ENCODE measurements around the gene EBF3. TPM values are rescaled to one million over a fixed set of nuclear protein-coding genes. Genes with fewer than 3 reads are reported as not detected.

The EBF3 gene
- total RNA-seq, 1 donor from 2014 or later = 544 TPM

- peaks cover 84% of the 10 kb centered on the region for H3K4me1 Mint-ChIP-seq (ENCODE audit: low read depth, unreplicated experiment)
- H3K4me3 Mint-ChIP-seq (ENCODE audit: unreplicated experiment) = peak overlapping the region; percentile 70
- peak overlapping the region; percentile 94 for H3K27ac Mint-ChIP-seq (ENCODE audit: unreplicated experiment)
- peaks cover 7% of the 10 kb centered on the region for H3K36me3 Mint-ChIP-seq (ENCODE audit: unreplicated experiment)
- peaks cover 79% of the 10 kb centered on the region for H3K9me3 Mint-ChIP-seq (ENCODE audit: unreplicated experiment)
- DNase-seq = no peak
- peaks cover 56% of the 10 kb centered on the region for H3K27me3 Mint-ChIP-seq (ENCODE audit: unreplicated experiment)
- no peak for TF ChIP-seq CTCF (IDR thresholded peaks at IDR 0.05; ENCODE audit: partially characterized antibody, unreplicated experiment)
Observed at GRCh38 chr10:129898706-129899268, 65.3 kb downstream of the EBF3 start.

- peaks cover 7% of the 10 kb centered on the region for H3K36me3 Mint-ChIP-seq (ENCODE audit: unreplicated experiment)
- DNase-seq = no peak
Observed at GRCh38 chr10:129897871-129898626, 66.0 kb downstream of the EBF3 start.

DNA sequence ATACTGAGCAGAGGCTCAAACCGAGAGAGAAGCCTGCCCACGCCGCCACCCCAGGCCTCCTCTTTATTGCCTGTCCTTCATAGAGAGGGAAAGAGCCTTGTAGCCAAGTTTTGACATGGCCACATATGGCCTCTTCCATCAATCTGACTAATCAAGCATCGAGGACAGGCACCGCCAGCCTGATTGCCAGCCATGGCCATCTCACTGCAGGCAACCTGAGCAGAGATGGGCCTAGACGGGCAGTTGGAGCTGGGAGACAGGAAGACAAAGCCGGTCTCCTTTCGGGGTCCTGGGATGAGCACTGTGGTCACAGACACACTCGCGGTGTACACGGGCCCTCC lies 67.2 kb downstream of the EBF3 start:
- peaks cover 7% of the 10 kb centered on the region for H3K36me3 Mint-ChIP-seq (ENCODE audit: unreplicated experiment)
- DNase-seq = no peak
- H3K27me3 Mint-ChIP-seq (ENCODE audit: unreplicated experiment) = peaks cover 54% of the 10 kb centered on the region
- H3K4me1 Mint-ChIP-seq (ENCODE audit: low read depth, unreplicated experiment) = peaks cover 89% of the 10 kb centered on the region
- H3K9me3 Mint-ChIP-seq (ENCODE audit: unreplicated experiment) = peaks cover 80% of the 10 kb centered on the region
- peak overlapping the region; percentile 94 for H3K27ac Mint-ChIP-seq (ENCODE audit: unreplicated experiment)
- peak overlapping the region; percentile 79 for H3K4me3 Mint-ChIP-seq (ENCODE audit: unreplicated experiment)
- TF ChIP-seq CTCF (IDR thresholded peaks at IDR 0.05; ENCODE audit: partially characterized antibody, unreplicated experiment) = no peak

More at GRCh38 chr10:129897871-129898626, 66.0 kb downstream of the EBF3 start:
- Mint-ChIP-seq H3K4me3 (ENCODE audit: unreplicated experiment) (peak overlapping the region; percentile 68), H3K9me3 (ENCODE audit: unreplicated experiment) (peaks cover 81% of the 10 kb centered on the region), H3K27ac (ENCODE audit: unreplicated experiment) (peak overlapping the region; percentile 94), H3K27me3 (ENCODE audit: unreplicated experiment) (peaks cover 61% of the 10 kb centered on the region), H3K4me1 (ENCODE audit: low read depth, unreplicated experiment) (peaks cover 87% of the 10 kb centered on the region)
- TF ChIP-seq CTCF (IDR thresholded peaks at IDR 0.05; ENCODE audit: partially characterized antibody, unreplicated experiment) = no peak

DNA sequence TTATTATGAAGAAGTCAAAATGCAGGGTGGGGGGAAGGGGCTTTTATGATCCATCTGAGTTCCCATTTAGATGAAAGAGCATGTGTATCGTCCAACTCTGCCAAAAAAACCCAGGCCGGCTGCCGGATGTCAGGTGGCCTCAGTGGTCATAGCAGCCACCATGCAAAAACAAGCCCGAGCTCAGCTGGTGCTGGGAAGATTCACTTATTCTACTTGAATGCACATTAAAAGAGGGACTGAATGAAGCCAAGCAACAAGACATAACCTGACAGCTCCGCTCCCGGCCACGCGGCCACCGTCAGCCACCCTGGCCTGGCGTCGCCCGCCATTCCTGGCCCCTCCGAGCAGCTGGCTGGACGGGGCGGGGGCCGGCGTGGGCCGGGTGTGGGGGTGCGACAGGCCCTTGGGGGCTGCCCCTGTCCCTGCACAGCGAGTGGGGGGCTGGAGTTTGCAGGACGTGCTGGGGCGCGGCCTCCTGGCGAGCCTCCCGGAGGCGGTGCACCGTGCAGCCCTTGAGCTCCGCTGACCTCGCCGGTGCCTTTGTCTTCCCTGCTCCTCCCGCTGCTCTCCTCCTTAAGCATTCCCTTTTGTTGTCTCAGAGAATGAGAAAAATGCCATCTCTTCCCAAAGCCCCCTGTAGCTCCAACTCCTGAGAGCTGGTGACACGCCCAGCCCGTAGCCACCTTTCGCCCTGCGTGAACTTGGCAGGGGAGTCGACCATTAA lies 67.8 kb downstream of the EBF3 start:
- H3K9me3 Mint-ChIP-seq (ENCODE audit: unreplicated experiment) = peaks cover 78% of the 10 kb centered on the region
- peak overlapping the region; percentile 79 for H3K4me3 Mint-ChIP-seq (ENCODE audit: unreplicated experiment)
- H3K27me3 Mint-ChIP-seq (ENCODE audit: unreplicated experiment) = peaks cover 54% of the 10 kb centered on the region
- DNase-seq = no peak
- H3K27ac Mint-ChIP-seq (ENCODE audit: unreplicated experiment) = peak overlapping the region; percentile 94
- TF ChIP-seq CTCF (IDR thresholded peaks at IDR 0.05; ENCODE audit: partially characterized antibody, unreplicated experiment) = no peak
- peaks cover 7% of the 10 kb centered on the region for H3K36me3 Mint-ChIP-seq (ENCODE audit: unreplicated experiment)
- H3K4me1 Mint-ChIP-seq (ENCODE audit: low read depth, unreplicated experiment) = peaks cover 89% of the 10 kb centered on the region

GRCh38 chr10:129895811-129896135 lies 68.3 kb downstream of the EBF3 start:
- H3K27ac Mint-ChIP-seq (ENCODE audit: unreplicated experiment) = peak overlapping the region; percentile 84
- TF ChIP-seq CTCF (IDR thresholded peaks at IDR 0.05; ENCODE audit: partially characterized antibody, unreplicated experiment) = no peak
- H3K27me3 Mint-ChIP-seq (ENCODE audit: unreplicated experiment) = peaks cover 55% of the 10 kb centered on the region
- peaks cover 89% of the 10 kb centered on the region for H3K4me1 Mint-ChIP-seq (ENCODE audit: low read depth, unreplicated experiment)
- H3K4me3 Mint-ChIP-seq (ENCODE audit: unreplicated experiment) = peak overlapping the region; percentile 68
- DNase-seq = no peak
- peaks cover 7% of the 10 kb centered on the region for H3K36me3 Mint-ChIP-seq (ENCODE audit: unreplicated experiment)
- peaks cover 79% of the 10 kb centered on the region for H3K9me3 Mint-ChIP-seq (ENCODE audit: unreplicated experiment)

All from glutamatergic neuron (in vitro differentiated cells).